ENCODE results near the gene TMTC3. TPM values are rescaled to one million over a fixed set of nuclear protein-coding genes. Genes with fewer than 3 reads are reported as not detected.

Gene TMTC3
- total RNA-seq, 4 donors from 2014 or later, result 4.1 to 12.1 (median 8.3) TPM

DNA sequence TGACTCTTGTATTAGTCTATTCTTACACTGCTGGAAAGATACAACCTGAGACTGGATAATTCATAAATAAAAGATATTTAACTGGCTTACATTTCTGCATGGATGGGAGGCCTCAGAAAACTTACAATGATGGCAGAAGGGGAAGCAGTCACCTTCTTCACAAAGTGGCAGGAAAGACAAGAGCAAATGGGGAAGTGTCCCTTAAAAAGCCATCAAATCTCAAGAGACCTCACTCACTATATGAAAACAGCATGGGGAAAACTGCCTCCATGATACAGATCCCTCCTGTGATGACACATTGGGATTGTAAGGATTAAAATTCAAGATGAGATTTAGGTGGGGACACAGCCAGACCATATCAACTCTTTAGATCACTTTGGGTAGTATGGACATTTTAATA is 83.7 kb downstream of the TMTC3 start:
- no peak for TF ChIP-seq POLR2A (IDR thresholded peaks at IDR 0.05)
- TF ChIP-seq, protein P1, sequence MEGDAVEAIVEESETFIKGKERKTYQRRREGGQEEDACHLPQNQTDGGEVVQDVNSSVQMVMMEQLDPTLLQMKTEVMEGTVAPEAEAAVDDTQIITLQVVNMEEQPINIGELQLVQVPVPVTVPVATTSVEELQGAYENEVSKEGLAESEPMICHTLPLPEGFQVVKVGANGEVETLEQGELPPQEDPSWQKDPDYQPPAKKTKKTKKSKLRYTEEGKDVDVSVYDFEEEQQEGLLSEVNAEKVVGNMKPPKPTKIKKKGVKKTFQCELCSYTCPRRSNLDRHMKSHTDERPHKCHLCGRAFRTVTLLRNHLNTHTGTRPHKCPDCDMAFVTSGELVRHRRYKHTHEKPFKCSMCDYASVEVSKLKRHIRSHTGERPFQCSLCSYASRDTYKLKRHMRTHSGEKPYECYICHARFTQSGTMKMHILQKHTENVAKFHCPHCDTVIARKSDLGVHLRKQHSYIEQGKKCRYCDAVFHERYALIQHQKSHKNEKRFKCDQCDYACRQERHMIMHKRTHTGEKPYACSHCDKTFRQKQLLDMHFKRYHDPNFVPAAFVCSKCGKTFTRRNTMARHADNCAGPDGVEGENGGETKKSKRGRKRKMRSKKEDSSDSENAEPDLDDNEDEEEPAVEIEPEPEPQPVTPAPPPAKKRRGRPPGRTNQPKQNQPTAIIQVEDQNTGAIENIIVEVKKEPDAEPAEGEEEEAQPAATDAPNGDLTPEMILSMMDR (IDR thresholded peaks at IDR 0.05), result no peak
- Histone ChIP-seq H3K27me3 (no peaks in the 10 kb centered on the region), H3K36me3 (no peaks in the 10 kb centered on the region), H3K9me3 (no peaks in the 10 kb centered on the region), H3K4me3 (no peak overlapping the region), H3K27ac (no peak overlapping the region), H3K4me1 (no peaks in the 10 kb centered on the region)
- no peak for DNase-seq

DNA sequence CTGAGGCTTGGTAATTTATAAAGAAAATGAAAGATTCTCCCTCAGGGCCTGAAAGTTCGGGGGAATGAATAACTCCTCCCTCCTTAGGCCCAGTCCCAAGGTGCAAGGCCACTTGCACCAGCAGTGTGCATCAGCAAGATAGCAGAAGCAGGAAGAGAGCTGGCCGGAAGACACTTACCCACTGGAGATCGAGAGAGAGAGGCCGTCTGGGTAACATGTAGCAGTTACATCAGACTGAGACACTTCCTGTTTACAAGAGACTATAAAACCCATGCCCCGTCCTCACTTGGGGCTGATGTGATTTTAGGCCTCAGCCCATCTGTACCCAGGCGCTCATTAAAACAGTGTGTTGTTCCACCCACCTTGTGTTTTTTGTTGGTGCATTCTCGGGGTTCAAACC is 85.2 kb downstream of the TMTC3 start:
- H3K27me3 ChIP-seq, result no peaks in the 10 kb centered on the region
- no peak overlapping the region for H3K4me3 ChIP-seq
- DNase-seq, result no peak
- H3K36me3 ChIP-seq, result no peaks in the 10 kb centered on the region
- no peaks in the 10 kb centered on the region for H3K9me3 ChIP-seq
- H3K4me1 ChIP-seq, result no peaks in the 10 kb centered on the region
- TF ChIP-seq, protein P1 (IDR thresholded peaks at IDR 0.05), result no peak
- TF ChIP-seq POLR2A (IDR thresholded peaks at IDR 0.05), result no peak
- H3K27ac ChIP-seq, result no peak overlapping the region

DNA sequence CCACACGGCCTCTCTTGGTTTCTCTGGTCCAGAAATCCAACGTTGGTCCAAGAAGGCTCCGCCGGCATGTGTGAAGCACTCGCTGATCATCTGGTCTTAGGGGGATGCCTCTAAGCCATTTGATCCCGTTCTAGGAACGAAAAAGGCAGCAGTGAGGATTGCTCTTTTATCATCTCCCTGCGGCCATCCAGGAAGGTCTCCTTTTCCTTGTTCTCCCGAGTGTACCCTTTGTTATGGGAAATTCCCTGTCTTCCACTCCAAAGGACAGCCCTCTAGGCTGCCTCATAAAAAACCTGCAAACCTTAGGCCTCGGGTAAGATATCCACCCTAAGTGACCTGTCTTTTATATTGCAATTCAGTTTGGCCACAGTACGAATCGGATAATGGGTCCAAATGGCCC is 85.8 kb downstream of the TMTC3 start:
- Histone ChIP-seq H3K27me3 (no peaks in the 10 kb centered on the region), H3K9me3 (no peaks in the 10 kb centered on the region), H3K27ac (no peak overlapping the region), H3K36me3 (no peaks in the 10 kb centered on the region), H3K4me3 (no peak overlapping the region), H3K4me1 (no peaks in the 10 kb centered on the region)
- no peak for DNase-seq
- TF ChIP-seq, protein P1 (IDR thresholded peaks at IDR 0.05), result no peak
- no peak for TF ChIP-seq POLR2A (IDR thresholded peaks at IDR 0.05)

DNA sequence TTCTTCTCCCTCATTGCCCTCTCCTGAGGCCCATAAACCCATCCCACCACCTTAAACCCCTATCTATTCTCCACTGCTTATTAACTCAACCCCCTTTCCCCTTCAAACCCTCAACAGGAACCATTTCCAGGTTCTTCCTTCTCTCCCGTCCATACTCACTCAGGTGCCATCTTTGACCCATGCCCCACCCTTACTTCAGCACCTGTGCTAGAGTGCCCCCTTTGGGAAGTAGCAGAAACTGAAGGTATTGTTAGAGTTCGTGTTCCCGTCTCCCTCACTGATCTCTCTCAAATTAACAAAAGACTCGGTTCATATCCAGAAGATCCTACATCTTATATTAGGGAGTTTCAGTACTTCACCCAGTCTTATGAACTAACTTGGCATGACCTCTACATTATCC is 86.6 kb downstream of the TMTC3 start:
- Histone ChIP-seq H3K27ac (no peak overlapping the region), H3K4me3 (no peak overlapping the region), H3K9me3 (no peaks in the 10 kb centered on the region), H3K36me3 (no peaks in the 10 kb centered on the region), H3K27me3 (no peaks in the 10 kb centered on the region), H3K4me1 (no peaks in the 10 kb centered on the region)
- DNase-seq, result no peak
- TF ChIP-seq, protein P1 (IDR thresholded peaks at IDR 0.05), result no peak
- TF ChIP-seq POLR2A (IDR thresholded peaks at IDR 0.05), result no peak

DNA sequence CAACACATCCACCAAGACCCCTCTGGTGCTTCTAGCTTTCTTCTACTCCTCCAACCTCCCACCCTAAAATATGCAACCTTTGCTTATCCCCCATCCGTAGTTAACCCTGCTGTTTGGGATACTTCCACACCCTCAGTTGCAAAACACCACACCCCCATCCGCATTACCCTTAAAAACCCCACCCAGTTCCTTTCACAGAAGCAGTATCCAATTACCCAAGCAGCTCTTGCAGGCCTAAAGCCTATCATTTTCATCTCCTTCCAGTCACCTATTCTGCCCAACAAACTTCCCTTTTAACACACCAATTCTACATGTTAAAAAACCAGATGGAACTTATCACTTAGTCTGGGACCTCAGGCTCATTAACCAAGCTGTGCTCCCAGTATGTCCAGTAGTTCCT is 88.2 kb downstream of the TMTC3 start:
- no peaks in the 10 kb centered on the region for H3K9me3 ChIP-seq
- no peaks in the 10 kb centered on the region for H3K36me3 ChIP-seq
- no peak for DNase-seq
- TF ChIP-seq, protein P1 (IDR thresholded peaks at IDR 0.05), result no peak
- no peak for TF ChIP-seq POLR2A (IDR thresholded peaks at IDR 0.05)
- no peaks in the 10 kb centered on the region for H3K4me1 ChIP-seq
- no peaks in the 10 kb centered on the region for H3K27me3 ChIP-seq
- H3K27ac ChIP-seq, result no peak overlapping the region
- H3K4me3 ChIP-seq, result no peak overlapping the region

DNA sequence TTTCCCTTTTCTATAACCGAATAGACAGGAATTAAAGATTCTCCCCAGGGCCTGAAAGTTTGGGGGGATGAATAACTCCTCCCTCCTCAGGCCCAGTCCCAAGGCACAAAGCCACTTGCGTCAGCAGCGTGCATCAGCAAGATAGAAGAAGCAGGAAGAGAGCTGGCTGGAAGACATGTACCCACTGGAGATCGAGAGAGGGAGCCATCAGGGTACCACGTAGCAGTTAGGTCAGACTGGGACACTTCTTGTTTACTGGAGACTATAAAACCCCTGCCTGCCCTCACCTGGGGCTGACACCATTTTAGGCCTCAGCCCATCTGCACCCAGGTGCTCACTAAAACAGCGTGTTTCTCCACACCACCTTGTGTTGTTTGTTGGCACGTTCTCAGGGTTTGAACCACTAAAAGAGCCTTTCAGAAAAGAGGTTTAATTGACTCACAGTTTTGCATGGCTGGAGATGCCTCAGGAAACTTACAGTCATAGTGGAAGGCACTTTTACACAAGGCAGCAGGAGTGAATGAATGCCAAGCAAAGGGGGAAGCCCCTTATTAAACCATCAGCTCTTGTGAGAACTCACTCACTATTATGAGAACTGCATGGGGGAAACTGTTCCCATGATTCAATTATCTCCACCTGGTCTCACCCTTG is 93.2 kb downstream of the TMTC3 start:
- TF ChIP-seq POLR2A (IDR thresholded peaks at IDR 0.05), result no peak
- TF ChIP-seq, protein P1 (IDR thresholded peaks at IDR 0.05), result no peak
- Histone ChIP-seq H3K27ac (no peak overlapping the region), H3K4me1 (no peaks in the 10 kb centered on the region)

More for the DNA sequence above, 93.2 kb downstream of the TMTC3 start:
- H3K4me3 ChIP-seq, result no peak overlapping the region
- H3K27me3 ChIP-seq, result no peaks in the 10 kb centered on the region
- no peaks in the 10 kb centered on the region for H3K9me3 ChIP-seq
- no peaks in the 10 kb centered on the region for H3K36me3 ChIP-seq
- no peak for DNase-seq
